Trophoblast cell (in vitro differentiated cells and primary cell): ENCODE results near the gene PIK3AP1.
A peak's percentile ranks its signal among the peaks of the same experiment; 100 is the strongest.
"Not testable (repeated sequence)": the region's sequence is repeated elsewhere in the genome, so short reads cannot be mapped to it uniquely, and the experiment has no call there.

ENCODE experiments used
- DNase-seq, 2 donors: peaks; one replicate each; pipeline ENCODE4 v3.0.0-alpha.2; 2016
- H2AFZ ChIP-seq: 2 replicates; pipeline ENCODE4 v1.6.1; 2013; ENCODE audit warnings: low read length, moderate library complexity, mild to moderate bottlenecking; ENCODE audit not compliant: insufficient read depth, poor library complexity
- H2AK5ac ChIP-seq: 2 replicates; pipeline ENCODE4 v1.6.1; 2013; ENCODE audit warnings: mild to moderate bottlenecking, low read length
- H2BK120ac ChIP-seq: 2 replicates; pipeline ENCODE4 v1.6.1; 2013; ENCODE audit warnings: low read length, mild to moderate bottlenecking, moderate library complexity; ENCODE audit not compliant: insufficient read depth, poor library complexity
- H2BK12ac ChIP-seq: 2 replicates; pipeline ENCODE4 v1.6.1; 2013; ENCODE audit warnings: mild to moderate bottlenecking, low read length, moderate library complexity
- H2BK5ac ChIP-seq: 2 replicates; pipeline ENCODE4 v1.6.1; 2013; ENCODE audit warnings: low read length, low read depth, moderate library complexity, mild to moderate bottlenecking; ENCODE audit not compliant: poor library complexity
- H3K14ac ChIP-seq: 2 replicates; pipeline ENCODE4 v1.6.1; 2013; ENCODE audit warnings: mild to moderate bottlenecking, low read length
- H3K18ac ChIP-seq: 2 replicates; pipeline ENCODE4 v1.6.1; 2013; ENCODE audit warnings: mild to moderate bottlenecking, low read length
- H3K23ac ChIP-seq: 2 replicates; pipeline ENCODE4 v1.6.1; 2013; ENCODE audit warnings: low read length
- H3K27ac ChIP-seq: 2 replicates; pipeline ENCODE4 v1.5.1; 2013; ENCODE audit warnings: low read depth, mild to moderate bottlenecking, inconsistent platforms, low read length, moderate library complexity
- H3K27me3 ChIP-seq: 2 replicates; pipeline ENCODE4 v1.6.1; 2013; ENCODE audit warnings: inconsistent platforms, mild to moderate bottlenecking, low read length, moderate library complexity; ENCODE audit not compliant: insufficient read depth
- H3K36me3 ChIP-seq, 2 experiments: 1 replicate in 1 of 2; 2 replicates in 1 of 2; pipeline ENCODE4 v1.6.1; 2013; ENCODE audit warnings: low read length in 2 of 2, mild to moderate bottlenecking in 2 of 2, moderate library complexity in 1 of 2; ENCODE audit not compliant: insufficient read depth in 2 of 2, control insufficient read depth in 1 of 2
- H3K4ac ChIP-seq: 2 replicates; pipeline ENCODE4 v1.6.1; 2013; ENCODE audit warnings: low read depth, mild to moderate bottlenecking, low read length, moderate library complexity
- H3K4me1 ChIP-seq, 2 experiments: 1 replicate in 1 of 2; 2 replicates in 1 of 2; pipeline ENCODE4 v1.6.1; 2013; ENCODE audit warnings: low read length in 2 of 2, mild to moderate bottlenecking in 2 of 2, moderate library complexity in 1 of 2; ENCODE audit not compliant: insufficient read depth in 2 of 2, control insufficient read depth in 1 of 2
- H3K4me2 ChIP-seq: 2 replicates; pipeline ENCODE4 v1.6.1; 2013; ENCODE audit warnings: inconsistent platforms, mild to moderate bottlenecking, low read length, moderate library complexity
- H3K4me3 ChIP-seq: 2 replicates; pipeline ENCODE4 v1.5.1; 2013; ENCODE audit warnings: mild to moderate bottlenecking, low read depth, low read length, inconsistent platforms
- H3K79me1 ChIP-seq: one replicate; pipeline ENCODE4 v1.6.1; 2013; ENCODE audit warnings: low read length
- H3K79me2 ChIP-seq: 2 replicates; pipeline ENCODE4 v1.6.1; 2013; ENCODE audit warnings: low read length, mild to moderate bottlenecking; ENCODE audit not compliant: control insufficient read depth, insufficient read depth, poor library complexity
- H3K9ac ChIP-seq: 2 replicates; pipeline ENCODE4 v1.6.1; 2013; ENCODE audit warnings: mild to moderate bottlenecking, low read length
- H3K9me3 ChIP-seq: 2 replicates; pipeline ENCODE4 v1.6.1; 2013; ENCODE audit warnings: low read depth, mild to moderate bottlenecking, control low read depth, inconsistent platforms, low read length; ENCODE audit not compliant: insufficient read depth
- H4K12ac ChIP-seq: 2 replicates; pipeline ENCODE4 v1.6.1; 2013; ENCODE audit warnings: low read depth, mild to moderate bottlenecking, low read length, moderate library complexity
- H4K8ac ChIP-seq: 2 replicates; pipeline ENCODE4 v1.6.1; 2013; ENCODE audit warnings: low read depth, mild to moderate bottlenecking, low read length, moderate library complexity
- H4K91ac ChIP-seq: one replicate; pipeline ENCODE4 v1.6.1; 2013; ENCODE audit warnings: low read depth, mild to moderate bottlenecking, low read length, moderate library complexity
- WGBS: extraction: QIAGEN DNeasy Blood & Tissue Kit; methylation state at CpG from one replicate; pipeline ENCODE4 v1.1.7; 2013; ENCODE audit warnings: missing lambda C conversion rate; ENCODE audit not compliant: insufficient read length, insufficient coverage; ENCODE audit errors: extremely low coverage; 5-methylcytosine and 5-hydroxymethylcytosine counted together

The PIK3AP1 gene

DNA sequence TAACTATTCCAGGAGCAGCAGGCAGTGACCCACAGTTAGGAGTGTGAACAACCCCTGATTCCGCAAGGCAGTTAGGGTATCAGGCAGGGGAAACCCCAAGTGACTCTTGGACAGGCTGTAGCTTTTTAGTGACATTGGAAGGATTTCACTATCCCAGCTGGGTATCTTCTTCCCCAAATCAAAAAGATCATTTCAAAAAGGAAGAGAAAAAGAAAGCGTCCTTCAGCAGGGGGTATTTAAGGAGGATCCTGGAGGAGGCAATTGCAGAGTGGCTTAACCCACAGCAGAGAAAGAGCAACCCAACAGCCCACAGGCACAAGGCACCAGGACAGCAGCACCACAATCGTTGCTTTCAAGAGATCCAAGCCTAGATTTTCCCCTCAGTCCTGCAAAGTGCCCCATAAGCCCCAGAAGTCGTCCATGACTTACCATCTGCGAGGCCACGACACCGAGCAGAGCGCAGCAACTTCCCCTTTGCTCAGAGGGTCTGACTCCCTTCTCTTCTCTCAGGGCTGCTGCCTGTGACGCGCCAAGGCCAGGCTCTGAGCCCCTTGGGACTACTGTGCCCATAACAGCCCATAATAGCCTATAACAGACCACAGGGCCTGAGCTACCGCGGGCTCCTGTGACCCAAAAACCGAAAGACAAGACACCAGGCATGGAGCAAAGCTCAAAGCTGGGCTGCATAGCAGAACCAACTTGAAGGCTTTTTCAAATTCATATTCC lies 19.8 kb downstream of the PIK3AP1 start:
- no peak overlapping the region for H3K4ac ChIP-seq
- no peaks in the 10 kb centered on the region for H3K27me3 ChIP-seq
- H3K18ac ChIP-seq, result no peak overlapping the region
- no peaks in the 10 kb centered on the region for H3K79me2 ChIP-seq
- no peak overlapping the region for H2BK12ac ChIP-seq
- H3K9me3 ChIP-seq, result no peaks in the 10 kb centered on the region
- WGBS, result no CpG with 5 or more reads among the region's 13 CpGs
- H2BK5ac ChIP-seq, result no peak overlapping the region
- no peak overlapping the region for H3K23ac ChIP-seq
- DNase-seq, result peak in 1 of 2 donors; percentile 23
- no peak overlapping the region for H3K4me3 ChIP-seq
- H3K9ac ChIP-seq, result no peak overlapping the region
- H3K14ac ChIP-seq, result no peak overlapping the region
- no peak overlapping the region for H4K91ac ChIP-seq
- H4K8ac ChIP-seq, result no peak overlapping the region
- H2AFZ ChIP-seq, result no peak overlapping the region
- no peak overlapping the region for H3K27ac ChIP-seq
- H3K79me1 ChIP-seq, result no peaks in the 10 kb centered on the region
- no peaks in the 10 kb centered on the region for H3K36me3 ChIP-seq
- H4K12ac ChIP-seq, result no peak overlapping the region
- no peak overlapping the region for H2BK120ac ChIP-seq
- no peak overlapping the region for H2AK5ac ChIP-seq
- H3K4me2 ChIP-seq, result no peak overlapping the region
- no peaks in the 10 kb centered on the region for H3K4me1 ChIP-seq

DNA sequence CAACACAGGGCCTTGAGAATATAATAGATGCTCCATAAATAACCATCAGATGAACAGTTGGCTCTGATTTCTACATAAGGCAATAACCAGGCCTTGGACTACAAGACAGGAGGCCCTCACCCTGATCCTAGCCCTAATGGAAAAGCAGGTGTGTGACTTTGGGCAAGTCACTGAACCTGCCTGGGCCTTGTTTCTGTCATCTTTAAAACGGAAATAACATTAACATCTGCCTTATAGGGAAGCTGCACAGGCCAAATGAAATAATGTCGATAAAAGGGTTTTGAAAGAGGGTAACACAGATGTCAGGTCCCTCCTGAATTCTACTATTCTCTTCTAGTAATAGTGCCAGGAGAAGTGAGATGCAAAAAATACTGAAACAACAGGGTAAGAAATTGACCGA lies 20.7 kb downstream of the PIK3AP1 start:
- H3K27ac ChIP-seq, result no peak overlapping the region
- H4K91ac ChIP-seq, result no peak overlapping the region
- H2AFZ ChIP-seq, result no peak overlapping the region
- H3K4me2 ChIP-seq, result no peak overlapping the region
- no CpG with 5 or more reads among the region's 3 CpGs for WGBS
- no peak overlapping the region for H4K8ac ChIP-seq
- no peak overlapping the region for H3K18ac ChIP-seq
- H3K9ac ChIP-seq, result no peak overlapping the region
- no peak overlapping the region for H3K23ac ChIP-seq
- DNase-seq, result no peak
- H3K36me3 ChIP-seq, result no peaks in the 10 kb centered on the region
- no peak overlapping the region for H3K4ac ChIP-seq
- H3K27me3 ChIP-seq, result no peaks in the 10 kb centered on the region
- H4K12ac ChIP-seq, result no peak overlapping the region
- no peak overlapping the region for H3K14ac ChIP-seq
- no peak overlapping the region for H3K4me3 ChIP-seq
- no peak overlapping the region for H2BK5ac ChIP-seq
- H3K79me1 ChIP-seq, result no peaks in the 10 kb centered on the region
- H2AK5ac ChIP-seq, result no peak overlapping the region
- no peaks in the 10 kb centered on the region for H3K9me3 ChIP-seq
- H3K79me2 ChIP-seq, result no peaks in the 10 kb centered on the region
- no peak overlapping the region for H2BK12ac ChIP-seq
- no peaks in the 10 kb centered on the region for H3K4me1 ChIP-seq
- H2BK120ac ChIP-seq, result no peak overlapping the region

DNA sequence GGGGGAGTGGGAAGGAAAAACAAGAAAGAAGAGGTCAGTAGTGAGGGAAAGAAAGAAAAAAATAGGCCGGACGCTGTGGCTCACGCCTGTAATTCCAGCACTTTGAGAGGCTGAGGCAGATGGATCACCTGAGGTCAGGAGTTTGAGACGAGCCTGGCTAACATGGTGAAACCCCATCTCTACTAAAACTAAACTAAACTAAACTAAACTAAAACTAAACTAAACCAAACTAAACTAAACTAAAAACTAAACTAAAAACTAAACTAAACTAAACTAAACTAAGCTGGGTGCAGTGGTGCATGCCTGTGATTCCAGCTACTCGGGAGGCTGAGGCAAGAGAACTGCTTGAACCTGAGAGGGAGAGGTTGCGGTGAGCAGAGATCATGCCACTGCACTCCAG lies 22.0 kb downstream of the PIK3AP1 start:
- H2BK5ac ChIP-seq, H4K12ac ChIP-seq, H2BK120ac ChIP-seq, H3K23ac ChIP-seq, H2AK5ac ChIP-seq, H2BK12ac ChIP-seq, H3K36me3 ChIP-seq, H3K27me3 ChIP-seq, H3K27ac ChIP-seq, H3K18ac ChIP-seq, H3K4me1 ChIP-seq, H3K9ac ChIP-seq, H3K4ac ChIP-seq, H3K4me3 ChIP-seq, H2AFZ ChIP-seq, H4K8ac ChIP-seq, H3K79me2 ChIP-seq, H3K9me3 ChIP-seq, H3K14ac ChIP-seq, H4K91ac ChIP-seq, H3K79me1 ChIP-seq, DNase-seq, H3K4me2 ChIP-seq: not testable (repeated sequence)
- no CpG with 5 or more reads among the region's 6 CpGs for WGBS

DNA sequence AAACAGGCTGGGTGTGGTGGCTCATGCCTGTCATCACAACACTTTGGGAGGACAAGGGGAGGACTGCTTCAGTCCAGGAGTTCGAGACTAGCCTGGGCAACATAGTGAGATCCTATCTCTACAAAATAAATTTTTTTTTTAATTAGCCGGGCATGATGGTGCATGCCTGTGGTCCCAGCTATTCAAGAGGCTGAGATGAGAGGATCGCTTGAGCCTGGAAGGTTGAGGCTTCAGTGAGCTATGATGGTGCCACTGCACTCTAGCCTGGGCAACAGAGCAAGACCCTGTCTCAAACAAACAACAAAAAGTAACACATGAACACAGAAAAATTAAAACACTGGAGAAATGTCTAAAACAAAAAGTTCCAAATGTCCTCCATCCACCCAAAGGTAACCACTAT lies 22.9 kb downstream of the PIK3AP1 start:
- no peaks in the 10 kb centered on the region for H3K4me1 ChIP-seq
- H4K8ac ChIP-seq, result no peak overlapping the region
- no peak overlapping the region for H3K4ac ChIP-seq
- H2BK12ac ChIP-seq, result no peak overlapping the region
- H3K79me1 ChIP-seq, result no peaks in the 10 kb centered on the region
- no peak overlapping the region for H2AFZ ChIP-seq
- H3K9me3 ChIP-seq, result no peaks in the 10 kb centered on the region
- H3K9ac ChIP-seq, result no peak overlapping the region
- H3K4me3 ChIP-seq, result no peak overlapping the region
- no peak overlapping the region for H3K14ac ChIP-seq
- H3K4me2 ChIP-seq, result no peak overlapping the region
- no peak overlapping the region for H3K18ac ChIP-seq
- H4K12ac ChIP-seq, result no peak overlapping the region
- H2BK5ac ChIP-seq, result no peak overlapping the region
- H4K91ac ChIP-seq, result no peak overlapping the region
- H3K23ac ChIP-seq, result no peak overlapping the region
- DNase-seq, result no peak
- no peak overlapping the region for H2AK5ac ChIP-seq
- no peaks in the 10 kb centered on the region for H3K27me3 ChIP-seq
- WGBS, result no CpG with 5 or more reads among the region's 3 CpGs
- H3K36me3 ChIP-seq, result no peaks in the 10 kb centered on the region
- no peak overlapping the region for H3K27ac ChIP-seq
- H3K79me2 ChIP-seq, result no peaks in the 10 kb centered on the region
- no peak overlapping the region for H2BK120ac ChIP-seq
